Adrenal gland (tissue), 12 donors: ENCODE results near the gene PLAAT1. TPM values are rescaled to one million over a fixed set of nuclear protein-coding genes. Genes with fewer than 3 reads are reported as not detected.
A peak's percentile ranks its signal among the peaks of the same experiment; 100 is the strongest.

Source experiments
- DNase-seq, 7 donors: peaks; one replicate each; pipeline ENCODE4 v3.0.0-alpha.2; 2019 to 2020
- H3K27ac ChIP-seq, 5 donors: fragments of 200-600 bp; sonication (generic) in 4 of 5; 1 replicate in 3 of 5; 2 replicates in 2 of 5; pipeline versions ENCODE4 v1.5.1 to v1.8.0; 2016 to 2020; ENCODE audit warnings: mild to moderate bottlenecking in 1 of 5
- H3K27me3 ChIP-seq: fragments of 200-600 bp; 2 replicates; pipeline ENCODE4 v1.8.0; 2021
- H3K36me3 ChIP-seq, 2 donors: fragments of 200-600 bp; replicated peaks in 1 of 2; 1 replicate in 1 of 2; 2 replicates in 1 of 2; pipeline versions ENCODE4 v1.5.1 to v1.8.0; 2018 to 2022
- H3K4me1 ChIP-seq, 2 donors: fragments of 200-600 bp; replicated peaks in 1 of 2; 1 replicate in 1 of 2; 2 replicates in 1 of 2; pipeline versions ENCODE4 v1.5.1 to v1.8.0; 2018 to 2021
- H3K4me3 ChIP-seq, 4 donors: fragments of 200-600 bp; sonication (generic) in 3 of 4; one replicate each; pipeline ENCODE4 v1.5.1; 2016 to 2018
- H3K9me3 ChIP-seq, 3 donors: fragments of 200-600 bp; sonication (generic) in 1 of 3; replicated peaks in 1 of 3; 1 replicate in 2 of 3; 2 replicates in 1 of 3; pipeline versions ENCODE4 v1.5.1 to v1.8.0; 2016 to 2021
- POLR2A ChIP-seq, 2 donors: fragments of 450-650 bp; IDR thresholded peaks; one replicate each; pipeline ENCODE4 v1.6.1; 2017; ENCODE audit warnings: antibody characterized with exemption in 2 of 2, mild to moderate bottlenecking in 2 of 2, moderate library complexity in 1 of 2
- WGBS, 4 donors: extraction: QIAGEN DNeasy Blood & Tissue Kit in 2 of 4; methylation state at CpG; one replicate each; pipeline versions ENCODE4 v1.1.5 to v1.1.7; 2013 to 2017; 5-methylcytosine and 5-hydroxymethylcytosine counted together
- intact Hi-C, 2 donors: fragments of 100-400 bp; cut with DNase I; formaldehyde crosslinking; loops; one replicate each; pipeline versions ENCODE4 v1.14.1 to v1.15.0; 2022 to 2023
- polyA plus RNA-seq, 3 donors: library from polyadenylated mRNA; stranded (reverse); fragments of 200-250 nt in 2 of 3; fragments of 350-450 nt in 1 of 3; fragmentation: Illumina TruSeq in 1 of 3; extraction: RNeasy Lipid Tissue Mini Kit (QIAGEN cat#74804) in 1 of 3; gene quantifications; one replicate each; pipeline ENCODE4 v1.2.3, GENCODE V29; 2013 to 2014
- total RNA-seq, 9 donors: library from RNA; depleted of rRNA in 4 of 9; stranded (reverse); fragments of >200 nt in 4 of 9; fragments of 120-200 nt in 1 of 9; fragmentation: NEBNext Ultra II Directional in 1 of 9; extraction: Animal tissue kit (Norgen Biotek cat#: 25700) in 1 of 9; gene quantifications; one replicate each; pipeline versions ENCODE4 v1.1.0 to v1.2.4, GENCODE V29; 2013 to 2023
- TF ChIP-seq, protein P1 (sequence below), 6 experiments: fragments of 450-650 bp in 4 of 6; fragments of 200-600 bp in 2 of 6; sonication (generic) in 1 of 6; IDR thresholded peaks; 1 replicate in 5 of 6; 2 replicates in 1 of 6; pipeline versions ENCODE4 v1.5.1 to v1.8.0; 2016 to 2021; ENCODE audit warnings: antibody characterized with exemption in 6 of 6, mild to moderate bottlenecking in 2 of 6, moderate library complexity in 1 of 6
- donor health status: healthy with polysubstance abuse.
- donor health status: Bipolar disorder and iron deficiency.
- donor health status: DM: yes; HTN: yes; CAD: no.
- donor health status: DM: no; HTN: no; CAD: no.
- donor health status: DM: no; HTN: no; CAD: no.
- donor health status: DM: yes; HTN: yes; CAD: no.

The PLAAT1 gene
- total and polyA plus RNA-seq, 12 donors, result 0.84 to 8.6 (median 3.0) TPM

DNA sequence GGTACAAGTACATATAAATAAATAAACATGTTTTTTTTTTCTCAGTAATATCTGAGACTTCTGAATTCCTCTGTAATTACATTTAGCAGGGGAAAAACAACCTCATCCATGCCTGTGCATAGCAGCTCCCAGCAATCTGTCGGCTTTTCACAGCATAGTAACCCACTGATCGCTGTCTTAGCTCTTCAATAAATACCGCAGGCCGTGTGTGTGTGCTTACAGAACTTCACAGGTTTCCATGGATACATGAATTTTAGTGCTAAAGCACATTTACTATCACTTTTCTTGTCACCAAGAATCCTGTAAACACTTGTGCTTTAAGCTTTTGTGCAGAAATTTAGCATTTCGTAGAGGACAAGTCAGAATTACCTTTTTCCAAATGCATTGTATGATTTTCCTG, 4.0 kb upstream of the PLAAT1 start:
- Histone ChIP-seq H3K36me3 (no peaks in the 10 kb centered on the region), H3K9me3 (no peaks in the 10 kb centered on the region), H3K27ac (no peak overlapping the region), H3K4me3 (no peak overlapping the region), H3K4me1 (no peaks in the 10 kb centered on the region), H3K27me3 (no peaks in the 10 kb centered on the region)
- intact Hi-C loops, result no loop called here
- WGBS, 4 donors, result 82 to 92% (median 85%) methylated on average over 5 of the region's 5 CpGs
- DNase-seq, result no peak
- no peak for TF ChIP-seq POLR2A (IDR thresholded peaks at IDR 0.05)
- TF ChIP-seq, protein P1, sequence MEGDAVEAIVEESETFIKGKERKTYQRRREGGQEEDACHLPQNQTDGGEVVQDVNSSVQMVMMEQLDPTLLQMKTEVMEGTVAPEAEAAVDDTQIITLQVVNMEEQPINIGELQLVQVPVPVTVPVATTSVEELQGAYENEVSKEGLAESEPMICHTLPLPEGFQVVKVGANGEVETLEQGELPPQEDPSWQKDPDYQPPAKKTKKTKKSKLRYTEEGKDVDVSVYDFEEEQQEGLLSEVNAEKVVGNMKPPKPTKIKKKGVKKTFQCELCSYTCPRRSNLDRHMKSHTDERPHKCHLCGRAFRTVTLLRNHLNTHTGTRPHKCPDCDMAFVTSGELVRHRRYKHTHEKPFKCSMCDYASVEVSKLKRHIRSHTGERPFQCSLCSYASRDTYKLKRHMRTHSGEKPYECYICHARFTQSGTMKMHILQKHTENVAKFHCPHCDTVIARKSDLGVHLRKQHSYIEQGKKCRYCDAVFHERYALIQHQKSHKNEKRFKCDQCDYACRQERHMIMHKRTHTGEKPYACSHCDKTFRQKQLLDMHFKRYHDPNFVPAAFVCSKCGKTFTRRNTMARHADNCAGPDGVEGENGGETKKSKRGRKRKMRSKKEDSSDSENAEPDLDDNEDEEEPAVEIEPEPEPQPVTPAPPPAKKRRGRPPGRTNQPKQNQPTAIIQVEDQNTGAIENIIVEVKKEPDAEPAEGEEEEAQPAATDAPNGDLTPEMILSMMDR (IDR thresholded peaks at IDR 0.05), result no peak

DNA sequence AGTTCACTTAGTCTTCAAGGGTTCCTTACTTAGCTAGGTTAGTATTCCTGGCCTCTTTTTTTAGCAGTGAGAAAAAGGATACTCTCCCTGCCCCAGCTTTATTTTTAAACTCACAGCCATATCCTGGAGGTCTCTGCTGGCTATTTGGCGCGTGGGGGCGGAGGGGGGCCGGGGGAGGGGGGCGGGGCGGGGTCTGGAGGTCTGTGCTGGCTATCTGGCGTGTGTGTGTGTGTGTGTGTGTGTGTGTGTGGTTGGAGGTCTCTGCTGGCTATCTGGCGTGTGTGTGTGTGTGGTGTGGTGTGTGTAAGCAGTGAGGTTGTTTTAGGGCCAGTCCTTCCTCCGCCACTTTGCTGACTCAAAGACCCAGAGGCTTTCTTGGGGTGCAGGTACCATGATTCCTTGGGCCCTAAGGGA, 579 bp upstream of the PLAAT1 start:
- 0 to 9% (median 2%) methylated on average over 3 to 9 of the region's 9 CpGs for WGBS, 4 donors
- Histone ChIP-seq H3K9me3 (no peaks in the 10 kb centered on the region), H3K27ac (no peak overlapping the region), H3K4me1 (no peaks in the 10 kb centered on the region), H3K4me3 (peak overlapping the region in 2 of 4 donors; percentile 35 to 68), H3K36me3 (no peaks in the 10 kb centered on the region), H3K27me3 (no peaks in the 10 kb centered on the region)
- peak in 4 of 7 donors; percentile 2 to 27 (median 21) for DNase-seq
- no peak for TF ChIP-seq POLR2A (IDR thresholded peaks at IDR 0.05)
- TF ChIP-seq, protein P1 (IDR thresholded peaks at IDR 0.05), result no peak
- intact Hi-C loops, result no loop called here

DNA sequence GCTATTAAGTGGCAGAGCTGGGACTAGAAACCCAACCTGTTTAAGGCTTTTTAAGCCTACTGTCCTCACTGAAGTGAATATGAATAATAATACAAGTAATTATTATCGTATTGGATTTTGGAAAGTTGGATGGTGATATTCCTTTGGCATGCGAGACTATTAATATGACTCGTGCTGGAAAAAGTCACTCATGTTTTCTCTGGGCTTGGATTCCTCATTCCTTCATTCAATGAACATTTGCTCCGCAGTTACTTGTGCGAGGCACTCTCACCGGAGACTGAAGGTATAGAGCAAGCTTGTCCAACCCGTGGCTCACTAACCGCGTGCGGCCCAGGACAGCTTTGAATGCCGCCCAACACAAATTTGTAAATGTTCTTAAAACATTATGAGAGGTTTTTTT, 694 bp downstream of the PLAAT1 start:
- no peaks in the 10 kb centered on the region for H3K4me1 ChIP-seq
- WGBS, 4 donors, result 83 to 89% (median 84%) methylated on average over 11 of the region's 11 CpGs
- no peak for DNase-seq
- intact Hi-C loops, result no loop called here
- no peaks in the 10 kb centered on the region for H3K9me3 ChIP-seq
- H3K36me3 ChIP-seq, result no peaks in the 10 kb centered on the region
- peak overlapping the region in 2 of 5 donors; percentile 45 to 61 for H3K27ac ChIP-seq
- TF ChIP-seq, protein P1 (IDR thresholded peaks at IDR 0.05), result no peak
- TF ChIP-seq POLR2A (IDR thresholded peaks at IDR 0.05), result no peak
- H3K4me3 ChIP-seq, result peak overlapping the region in 1 of 4 donors; percentile 68
- no peaks in the 10 kb centered on the region for H3K27me3 ChIP-seq

DNA sequence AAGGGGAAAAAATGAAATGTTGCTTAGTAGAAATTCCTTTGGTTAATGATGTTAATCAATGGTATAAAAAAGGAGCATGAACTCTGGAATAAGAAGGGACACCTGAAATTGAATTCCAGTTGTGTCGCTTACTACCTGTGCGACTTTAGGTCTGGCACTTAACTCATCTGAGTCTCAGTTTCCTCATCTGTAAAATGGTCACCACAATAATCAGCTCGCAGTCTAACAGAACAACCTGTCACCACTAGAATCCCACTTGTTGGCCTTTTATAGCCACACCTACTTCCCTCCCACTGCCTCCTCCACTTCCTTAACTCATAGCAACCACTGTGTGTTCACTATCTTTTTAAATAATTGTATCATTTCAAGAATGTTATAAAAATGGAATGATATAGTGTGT, 2.5 kb downstream of the PLAAT1 start:
- Histone ChIP-seq H3K4me3 (no peak overlapping the region), H3K36me3 (no peaks in the 10 kb centered on the region), H3K9me3 (peaks cover 0 to 11% (median 3%) of the 10 kb centered on the region in 3 donors), H3K4me1 (no peaks in the 10 kb centered on the region), H3K27ac (no peak overlapping the region), H3K27me3 (no peaks in the 10 kb centered on the region)
- intact Hi-C loops, result no loop called here
- TF ChIP-seq, protein P1 (IDR thresholded peaks at IDR 0.05), result no peak
- no peak for TF ChIP-seq POLR2A (IDR thresholded peaks at IDR 0.05)
- DNase-seq, result no peak
- WGBS, 4 donors, result 93 to 98% (median 94%) methylated on average over 3 of the region's 3 CpGs
